CD4-positive, CD25-positive, alpha-beta regulatory T cell (primary cell): ENCODE results near the gene GRID2. TPM values are rescaled to one million over a fixed set of nuclear protein-coding genes. Genes with fewer than 3 reads are reported as not detected.
"Not testable (repeated sequence)": the region's sequence is repeated elsewhere in the genome, so short reads cannot be mapped to it uniquely, and the experiment has no call there.

Experiments used
- ATAC-seq, 2 donors: fragments of 150-1000 bp; cut with Tn5 transposase; one replicate each; pipeline ENCODE4 v1.10.0; 2021; ENCODE audit warnings: low read depth in 2 of 2, moderate number of reproducible peaks in 2 of 2, moderate library complexity in 1 of 2
- DNase-seq, 3 donors: peaks; one replicate each; pipeline versions ENCODE4 v3.0.0 to v3.0.0-alpha.2; 2012 to 2022; ENCODE audit warnings: mixed read lengths in 1 of 3
- H3K27ac ChIP-seq: one replicate; pipeline ENCODE4 v1.7.0; 2013; ENCODE audit warnings: mild to moderate bottlenecking, low read length; ENCODE audit not compliant: insufficient read depth, poor library complexity, severe bottlenecking
- H3K27me3 ChIP-seq: one replicate; pipeline ENCODE4 v1.7.0; 2013; ENCODE audit warnings: low read length; ENCODE audit not compliant: control insufficient read depth, insufficient read depth
- H3K36me3 ChIP-seq: one replicate; pipeline ENCODE4 v1.7.0; 2013; ENCODE audit warnings: mild to moderate bottlenecking, low read length, moderate library complexity; ENCODE audit not compliant: control insufficient read depth, insufficient read depth
- H3K4me1 ChIP-seq: 2 replicates; pipeline ENCODE4 v1.7.0; 2013; ENCODE audit warnings: mild to moderate bottlenecking, low read length; ENCODE audit not compliant: insufficient read depth, control insufficient read depth, poor library complexity, severe bottlenecking
- H3K4me3 ChIP-seq: one replicate; pipeline ENCODE4 v1.7.0; 2013; ENCODE audit warnings: low read depth, mild to moderate bottlenecking, low read length, moderate library complexity
- H3K9me3 ChIP-seq, 2 experiments: 1 replicate in 1 of 2; 2 replicates in 1 of 2; pipeline ENCODE4 v1.7.0; 2013; ENCODE audit warnings: low read length in 2 of 2, mild to moderate bottlenecking in 1 of 2, moderate library complexity in 1 of 2; ENCODE audit not compliant: control insufficient read depth in 2 of 2
- H3K27ac Mint-ChIP-seq, 3 donors: one replicate each; pipeline ENCODE4 v1.8.0; 2020 to 2022; ENCODE audit warnings: mild to moderate bottlenecking in 3 of 3, mixed read lengths in 3 of 3, moderate library complexity in 2 of 3
- H3K27me3 Mint-ChIP-seq: one replicate; pipeline ENCODE4 v1.8.0; 2022; ENCODE audit warnings: mild to moderate bottlenecking, mixed read lengths
- H3K36me3 Mint-ChIP-seq: one replicate; pipeline ENCODE4 v1.8.0; 2020; ENCODE audit warnings: mixed read lengths
- H3K4me1 Mint-ChIP-seq, 4 donors: one replicate each; pipeline ENCODE4 v1.8.0; 2020 to 2022; ENCODE audit warnings: mixed read lengths in 4 of 4, mild to moderate bottlenecking in 1 of 4
- H3K4me3 Mint-ChIP-seq, 4 donors: one replicate each; pipeline ENCODE4 v1.8.0; 2020 to 2022; ENCODE audit warnings: mild to moderate bottlenecking in 4 of 4, mixed read lengths in 4 of 4, moderate library complexity in 3 of 4
- H3K9me3 Mint-ChIP-seq, 7 donors: one replicate each; pipeline ENCODE4 v1.8.0; 2020 to 2022; ENCODE audit warnings: mixed read lengths in 7 of 7, mild to moderate bottlenecking in 3 of 7, moderate library complexity in 2 of 7
- polyA plus RNA-seq, 4 donors: library from polyadenylated mRNA; unstranded; fragments of 300-500 nt; fragmentation: Illumina TruSeq; gene quantifications; one replicate each; pipeline ENCODE4 v1.2.3, GENCODE V29; 2021
- total RNA-seq: library from RNA; stranded (reverse); gene quantifications from one replicate; pipeline ENCODE4 v1.2.3, GENCODE V29; 2022

GRID2 gene
- total and polyA plus RNA-seq, 5 donors from 2014 or later, result not detected

DNA sequence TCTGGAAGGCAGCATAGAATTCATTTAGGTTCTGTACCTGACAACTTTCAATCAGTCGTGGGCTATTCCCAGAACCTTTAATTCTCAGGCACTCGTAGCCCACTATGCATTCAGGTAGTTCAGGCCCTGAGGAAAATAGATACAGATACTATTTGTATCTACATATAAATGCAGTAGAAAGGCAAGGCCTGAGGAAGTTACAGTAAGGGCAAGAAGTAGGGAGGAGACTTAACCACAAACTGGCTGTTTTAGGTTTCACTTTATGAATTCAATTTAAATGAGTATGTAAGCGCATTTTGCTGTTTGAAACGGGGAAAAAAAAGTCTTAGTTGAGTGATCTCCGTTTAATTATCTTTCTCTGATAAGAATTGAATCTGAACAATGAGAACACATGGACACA, 995.4 kb downstream of the GRID2 start:
- Mint-ChIP-seq H3K9me3 (peaks cover 0 to 11% (median 5%) of the 10 kb centered on the region in 7 donors), H3K27ac (no peak overlapping the region), H3K4me3 (no peak overlapping the region)

DNA sequence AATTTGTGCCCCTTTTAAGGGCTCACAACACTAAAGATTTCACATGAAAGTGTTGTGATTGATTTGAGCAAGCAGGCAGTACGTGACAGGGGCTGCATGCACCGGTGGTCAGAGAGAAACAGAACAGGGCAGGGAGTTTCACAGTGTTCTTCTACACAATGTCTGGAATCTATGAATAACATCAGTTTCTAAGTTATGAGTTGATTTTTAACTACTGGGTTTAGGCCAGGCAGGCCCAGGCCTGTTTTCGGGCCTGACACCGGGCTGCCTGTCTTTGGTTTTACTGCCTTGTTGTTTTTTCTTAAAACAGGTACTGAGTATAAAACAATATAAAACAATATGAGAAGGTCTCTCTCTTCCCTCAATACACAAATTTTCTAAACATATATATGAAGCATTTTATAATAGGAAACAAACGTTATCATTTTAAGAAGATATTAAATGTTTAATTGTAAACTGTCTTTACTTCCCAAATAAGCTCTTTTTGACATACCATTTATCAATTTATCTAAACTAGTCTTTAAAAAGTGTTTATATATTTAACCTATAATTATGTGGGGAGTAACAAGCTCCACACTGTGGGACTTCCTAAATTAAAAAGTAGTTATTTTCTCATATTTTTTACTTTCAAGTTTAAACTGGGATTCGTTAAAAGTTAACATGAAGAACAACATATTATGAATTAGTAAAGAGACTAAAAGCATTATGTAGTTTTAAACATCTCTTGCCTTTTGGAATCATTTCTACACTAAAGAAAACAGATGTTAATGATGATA, 997.2 kb downstream of the GRID2 start:
- not testable (repeated sequence) for H3K27ac Mint-ChIP-seq, ATAC-seq, H3K4me1 ChIP-seq, H3K9me3 Mint-ChIP-seq, H3K27me3 Mint-ChIP-seq, H3K4me3 ChIP-seq, H3K4me3 Mint-ChIP-seq, H3K9me3 ChIP-seq, H3K27me3 ChIP-seq, H3K27ac ChIP-seq, H3K36me3 Mint-ChIP-seq, H3K36me3 ChIP-seq, DNase-seq, H3K4me1 Mint-ChIP-seq

More for the DNA sequence above, 995.4 kb downstream of the GRID2 start:
- Histone ChIP-seq H3K4me3 (no peak overlapping the region), H3K4me1 (no peaks in the 10 kb centered on the region), H3K27ac (no peak overlapping the region), H3K9me3 (peaks cover 0 to 3% of the 10 kb centered on the region in 2 experiments), H3K36me3 (no peaks in the 10 kb centered on the region), H3K27me3 (no peaks in the 10 kb centered on the region)
- DNase-seq, result no peak
- Mint-ChIP-seq H3K4me1 (no peaks in the 10 kb centered on the region), H3K36me3 (no peaks in the 10 kb centered on the region), H3K27me3 (no peaks in the 10 kb centered on the region)
- ATAC-seq, result no peak

GRCh38 chr4:93302310-93302709, 998.5 kb downstream of the GRID2 start:
- Mint-ChIP-seq H3K4me3 (no peak overlapping the region), H3K9me3 (peaks cover 0 to 8% (median 4%) of the 10 kb centered on the region in 7 donors), H3K27ac (no peak overlapping the region), H3K4me1 (no peaks in the 10 kb centered on the region), H3K36me3 (no peaks in the 10 kb centered on the region), H3K27me3 (no peaks in the 10 kb centered on the region)
- H3K4me3 ChIP-seq, result no peak overlapping the region
- no peaks in the 10 kb centered on the region for H3K4me1 ChIP-seq
- DNase-seq, result no peak
- no peaks in the 10 kb centered on the region for H3K36me3 ChIP-seq
- ATAC-seq, result no peak
- no peaks in the 10 kb centered on the region for H3K27me3 ChIP-seq
- no peak overlapping the region for H3K27ac ChIP-seq
- H3K9me3 ChIP-seq, result no peaks in the 10 kb centered on the region

- Histone ChIP-seq H3K9me3 (no peaks in the 10 kb centered on the region), H3K4me1 (no peaks in the 10 kb centered on the region), H3K36me3 (no peaks in the 10 kb centered on the region), H3K27me3 (no peaks in the 10 kb centered on the region), H3K27ac (no peak overlapping the region), H3K4me3 (no peak overlapping the region)
- H3K27ac Mint-ChIP-seq, result no peak overlapping the region
- peaks cover 0 to 9% (median 4%) of the 10 kb centered on the region in 7 donors for H3K9me3 Mint-ChIP-seq
- no peak for ATAC-seq
- H3K4me3 Mint-ChIP-seq, result no peak overlapping the region
- H3K27me3 Mint-ChIP-seq, result no peaks in the 10 kb centered on the region
- H3K4me1 Mint-ChIP-seq, result no peaks in the 10 kb centered on the region
- no peak for DNase-seq
- H3K36me3 Mint-ChIP-seq, result no peaks in the 10 kb centered on the region
These were observed 999.7 kb downstream of the GRID2 start for GRCh38 chr4:93303440-93303839.

DNA sequence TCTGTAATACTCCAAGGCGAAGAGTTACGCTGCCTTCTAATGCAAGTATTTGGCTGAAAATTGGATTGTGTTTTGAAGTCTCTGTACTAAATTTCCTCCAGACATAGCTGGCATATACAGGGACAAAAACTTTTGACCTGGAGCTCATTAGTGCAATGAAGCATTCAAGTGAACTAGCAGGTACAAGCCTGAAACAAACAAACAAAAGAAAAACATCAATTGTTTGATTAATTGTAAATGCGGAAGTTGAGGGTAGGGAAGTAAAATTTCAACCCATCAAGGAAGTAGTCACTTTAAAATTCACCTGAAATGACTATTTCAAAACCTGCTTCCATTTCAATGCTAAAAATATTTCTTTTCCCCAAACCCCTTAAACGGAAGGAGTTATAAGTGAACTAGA, 1008.5 kb downstream of the GRID2 start:
- no peaks in the 10 kb centered on the region for H3K4me1 Mint-ChIP-seq
- H3K36me3 ChIP-seq, result no peaks in the 10 kb centered on the region
- H3K9me3 Mint-ChIP-seq, result peaks cover 0 to 7% (median 3%) of the 10 kb centered on the region in 7 donors
- H3K9me3 ChIP-seq, result peaks cover 0 to 4% of the 10 kb centered on the region in 2 experiments
- H3K27me3 ChIP-seq, result no peaks in the 10 kb centered on the region
- H3K4me3 ChIP-seq, result no peak overlapping the region
- H3K36me3 Mint-ChIP-seq, result no peaks in the 10 kb centered on the region
- H3K27me3 Mint-ChIP-seq, result no peaks in the 10 kb centered on the region
- ATAC-seq, result no peak
- no peak for DNase-seq
- H3K27ac ChIP-seq, result no peak overlapping the region
- H3K4me3 Mint-ChIP-seq, result no peak overlapping the region
- no peaks in the 10 kb centered on the region for H3K4me1 ChIP-seq
- H3K27ac Mint-ChIP-seq, result no peak overlapping the region

DNA sequence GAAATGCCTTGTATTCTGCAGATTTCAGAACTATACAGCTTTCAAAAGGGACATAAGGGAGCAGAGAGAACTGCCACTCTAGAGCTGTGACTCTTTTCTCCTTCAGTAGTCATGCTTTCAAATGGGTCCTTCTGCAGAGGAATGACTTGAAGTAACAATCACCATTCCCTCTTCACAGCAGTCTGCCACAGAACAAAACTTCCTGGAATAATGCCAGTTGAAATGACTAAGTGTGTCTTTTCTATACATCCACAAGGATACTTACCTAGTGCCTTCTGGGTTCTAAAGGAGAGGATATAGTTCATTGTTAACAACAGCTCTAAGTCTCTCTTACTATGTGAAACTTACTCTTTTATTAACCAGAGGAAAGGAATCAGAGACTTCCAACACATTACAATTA, 1009.4 kb downstream of the GRID2 start:
- Mint-ChIP-seq H3K4me1 (no peaks in the 10 kb centered on the region), H3K27ac (no peak overlapping the region)
- H3K36me3 ChIP-seq, result no peaks in the 10 kb centered on the region

DNA sequence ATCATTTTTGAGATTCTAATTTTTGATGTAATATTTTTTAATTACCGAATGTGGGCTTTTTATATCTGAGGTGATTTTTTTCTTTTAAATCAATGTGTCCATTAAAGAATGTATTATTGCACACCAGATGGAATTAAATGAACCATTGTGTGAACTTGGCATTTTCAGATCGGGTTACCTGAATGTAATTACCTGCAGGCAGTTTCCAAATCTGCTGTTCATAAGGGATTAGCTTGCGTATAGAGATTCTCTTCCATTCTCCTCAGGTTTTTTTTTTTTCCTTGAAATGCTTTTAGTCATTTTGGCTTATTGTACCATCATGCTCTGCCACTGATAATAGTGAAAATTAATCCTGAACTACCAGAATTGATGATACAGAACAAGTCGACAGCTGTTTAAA, 1013.3 kb downstream of the GRID2 start:
- Histone ChIP-seq H3K4me1 (no peaks in the 10 kb centered on the region), H3K27me3 (no peaks in the 10 kb centered on the region), H3K36me3 (no peaks in the 10 kb centered on the region), H3K27ac (no peak overlapping the region), H3K4me3 (no peak overlapping the region), H3K9me3 (peaks cover 0 to 4% of the 10 kb centered on the region in 2 experiments)
- Mint-ChIP-seq H3K27ac (no peak overlapping the region), H3K4me3 (no peak overlapping the region), H3K4me1 (no peaks in the 10 kb centered on the region), H3K36me3 (no peaks in the 10 kb centered on the region), H3K27me3 (no peaks in the 10 kb centered on the region), H3K9me3 (peaks cover 0 to 5% (median 3%) of the 10 kb centered on the region in 7 donors)
- no peak for DNase-seq
- ATAC-seq, result no peak

More for the DNA sequence above, 1009.4 kb downstream of the GRID2 start:
- Histone ChIP-seq H3K4me3 (no peak overlapping the region), H3K27me3 (no peaks in the 10 kb centered on the region), H3K9me3 (peaks cover 0 to 4% of the 10 kb centered on the region in 2 experiments), H3K27ac (no peak overlapping the region), H3K4me1 (no peaks in the 10 kb centered on the region)
- DNase-seq (no peak), ATAC-seq (no peak)
- Mint-ChIP-seq H3K9me3 (peaks cover 0 to 7% (median under 1%) of the 10 kb centered on the region in 7 donors), H3K4me3 (no peak overlapping the region), H3K27me3 (no peaks in the 10 kb centered on the region), H3K36me3 (no peaks in the 10 kb centered on the region)

DNA sequence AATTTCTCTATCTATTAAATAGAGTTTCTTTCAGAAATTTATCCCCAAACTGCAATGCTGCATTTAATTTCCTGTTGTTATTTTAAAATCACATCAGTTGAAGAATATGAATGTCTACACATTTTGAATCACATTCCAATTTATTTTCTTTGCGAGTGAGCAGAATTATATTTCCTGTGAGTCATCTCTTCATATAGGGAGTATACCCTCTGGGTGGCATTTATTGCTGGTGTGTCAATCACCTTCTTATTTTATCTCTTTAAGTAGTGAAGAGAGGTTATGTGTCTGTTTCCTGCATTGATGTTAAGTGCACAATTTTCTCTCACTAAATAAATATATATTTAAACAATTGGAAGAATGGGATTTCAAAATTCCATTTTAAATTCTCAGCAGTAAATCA, 1013.8 kb downstream of the GRID2 start:
- no peaks in the 10 kb centered on the region for H3K36me3 Mint-ChIP-seq
- no peaks in the 10 kb centered on the region for H3K27me3 ChIP-seq
- H3K4me3 ChIP-seq, result no peak overlapping the region
- H3K4me1 Mint-ChIP-seq, result no peaks in the 10 kb centered on the region
- no peaks in the 10 kb centered on the region for H3K27me3 Mint-ChIP-seq
- no peak overlapping the region for H3K4me3 Mint-ChIP-seq
- peaks cover 0 to 7% (median 3%) of the 10 kb centered on the region in 7 donors for H3K9me3 Mint-ChIP-seq
- ATAC-seq (no peak), DNase-seq (no peak)
- H3K9me3 ChIP-seq, result peaks cover 0 to 4% of the 10 kb centered on the region in 2 experiments
- no peaks in the 10 kb centered on the region for H3K36me3 ChIP-seq
- no peaks in the 10 kb centered on the region for H3K4me1 ChIP-seq
- no peak overlapping the region for H3K27ac ChIP-seq
- H3K27ac Mint-ChIP-seq, result no peak overlapping the region
